ENCODE data around the gene CD82. TPM values are rescaled to one million over a fixed set of nuclear protein-coding genes. Genes with fewer than 3 reads are reported as not detected.

CD82 gene
- total and polyA plus RNA-seq, 2 experiments from 2014 or later: 4.8 to 6.0 TPM

DNA sequence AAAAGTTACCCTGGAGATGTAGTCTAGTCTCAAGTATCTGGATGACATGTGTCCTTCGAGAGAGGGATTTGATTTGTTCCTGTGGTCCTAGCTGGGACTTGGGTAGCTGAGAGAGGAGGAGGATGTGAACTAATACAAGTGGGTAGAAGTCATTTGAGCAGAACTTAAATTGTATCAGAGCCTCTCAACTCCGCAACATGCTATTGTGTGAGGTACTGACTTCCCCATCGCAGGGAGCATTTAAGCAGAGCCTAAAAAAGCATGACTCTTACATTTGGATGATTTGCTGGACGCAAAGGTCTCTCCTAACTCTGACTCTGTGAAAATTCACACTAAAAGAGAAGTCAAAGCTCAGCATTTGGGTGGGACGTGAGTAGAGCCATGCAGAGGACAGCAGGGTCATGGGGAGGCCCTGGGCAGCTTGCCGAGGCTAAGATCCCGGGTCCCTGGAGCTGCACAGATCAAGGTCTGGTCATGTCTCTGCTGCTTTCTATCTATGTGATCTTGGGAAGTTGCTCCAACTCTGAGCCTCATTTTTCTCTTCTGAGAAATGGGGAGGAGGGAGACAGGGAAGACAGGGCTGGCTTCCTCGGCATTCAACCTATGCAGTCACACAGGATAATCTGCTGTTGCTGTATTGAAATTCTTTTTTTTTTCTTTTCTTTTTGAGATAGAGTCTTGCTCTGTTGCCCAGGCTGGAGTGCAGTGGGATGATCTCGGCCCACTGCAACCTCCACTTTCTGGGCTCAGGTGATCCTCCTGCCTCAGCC is 44.9 kb downstream of the CD82 start:
- H4K20me1 ChIP-seq (ENCODE audit: insufficient read depth): no peaks in the 10 kb centered on the region
- no peaks in the 10 kb centered on the region for H3K79me2 ChIP-seq (ENCODE audit: insufficient read depth)
- no peak for TF ChIP-seq EZH2 (IDR thresholded peaks at IDR 0.05; ENCODE audit: insufficient read depth, poor library complexity, severe bottlenecking)
- no peak for TF ChIP-seq EZH2phosphoT487 (IDR thresholded peaks at IDR 0.05; ENCODE audit: insufficient read depth, low read depth)
- H3F3A ChIP-seq (ENCODE audit: insufficient read depth): peaks cover 17% of the 10 kb centered on the region; the same call in 1 of the 2 replicates
- in situ Hi-C loops (cut with MboI): no loop called here
- peaks cover 8% of the 10 kb centered on the region for H3K4me1 ChIP-seq (ENCODE audit: insufficient read depth)
- 79 to 83% methylated on average over 9 of the region's 9 CpGs for WGBS, 2 experiments (ENCODE audit: low coverage in 1 of 2, low lambda C conversion rate in 2 of 2, missing lambda C conversion rate in 2 of 2)
- no peak overlapping the region for H3K4me2 ChIP-seq (ENCODE audit: unreplicated experiment)
- no peak overlapping the region for H3K27ac ChIP-seq
- H3K27me3 ChIP-seq (replicated peaks; ENCODE audit: insufficient read depth): no peaks in the 10 kb centered on the region
- H3K9me3 ChIP-seq (ENCODE audit: low read depth): no peaks in the 10 kb centered on the region
- no peak overlapping the region for H3K9ac ChIP-seq
- no peaks in the 10 kb centered on the region for H3K9me2 ChIP-seq (ENCODE audit: insufficient read depth)
- no peak for DNase-seq
- H3K36me3 ChIP-seq (ENCODE audit: low read depth): no peaks in the 10 kb centered on the region
- no peak overlapping the region for H2AFZ ChIP-seq
- H3K4me3 ChIP-seq: no peak overlapping the region

DNA sequence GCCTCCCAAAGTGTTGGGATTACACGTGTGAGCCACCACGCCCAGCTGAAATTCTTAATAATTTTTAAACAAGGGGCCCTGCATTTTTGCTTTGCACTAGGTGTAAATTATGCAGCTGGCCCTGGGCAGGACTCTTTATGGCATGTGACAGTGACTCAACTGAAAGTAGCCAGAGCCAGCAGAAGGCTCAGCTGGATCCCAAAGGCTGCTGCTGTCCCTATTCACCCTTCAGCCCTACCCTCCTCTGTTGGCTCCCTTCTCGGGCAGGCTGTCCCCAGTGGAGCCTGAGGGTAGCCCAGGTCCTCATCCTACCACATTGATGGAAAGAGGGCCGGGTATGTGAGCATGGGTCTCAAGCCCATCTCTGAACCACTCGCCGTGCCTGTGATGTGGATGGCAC is 45.6 kb downstream of the CD82 start:
- Histone ChIP-seq H3F3A (ENCODE audit: insufficient read depth) (peaks cover 17% of the 10 kb centered on the region; the same call in 1 of the 2 replicates), H3K4me1 (ENCODE audit: insufficient read depth) (peaks cover 8% of the 10 kb centered on the region), H3K27me3 (replicated peaks; ENCODE audit: insufficient read depth) (no peaks in the 10 kb centered on the region), H3K27ac (no peak overlapping the region), H3K9me2 (ENCODE audit: insufficient read depth) (no peaks in the 10 kb centered on the region), H3K36me3 (ENCODE audit: low read depth) (no peaks in the 10 kb centered on the region), H3K79me2 (ENCODE audit: insufficient read depth) (no peaks in the 10 kb centered on the region), H2AFZ (no peak overlapping the region), H3K4me3 (no peak overlapping the region), H4K20me1 (ENCODE audit: insufficient read depth) (no peaks in the 10 kb centered on the region), H3K9me3 (ENCODE audit: low read depth) (no peaks in the 10 kb centered on the region), H3K9ac (no peak overlapping the region), H3K4me2 (ENCODE audit: unreplicated experiment) (no peak overlapping the region)
- peak; percentile 44 for DNase-seq
- no peak for TF ChIP-seq EZH2phosphoT487 (IDR thresholded peaks at IDR 0.05; ENCODE audit: insufficient read depth, low read depth)
- no peak for TF ChIP-seq EZH2 (IDR thresholded peaks at IDR 0.05; ENCODE audit: insufficient read depth, poor library complexity, severe bottlenecking)
- in situ Hi-C loops (cut with MboI): no loop called here
- WGBS, 2 experiments (ENCODE audit: low coverage in 1 of 2, low lambda C conversion rate in 2 of 2, missing lambda C conversion rate in 2 of 2): 58 to 62% methylated on average over 6 of the region's 6 CpGs

DNA sequence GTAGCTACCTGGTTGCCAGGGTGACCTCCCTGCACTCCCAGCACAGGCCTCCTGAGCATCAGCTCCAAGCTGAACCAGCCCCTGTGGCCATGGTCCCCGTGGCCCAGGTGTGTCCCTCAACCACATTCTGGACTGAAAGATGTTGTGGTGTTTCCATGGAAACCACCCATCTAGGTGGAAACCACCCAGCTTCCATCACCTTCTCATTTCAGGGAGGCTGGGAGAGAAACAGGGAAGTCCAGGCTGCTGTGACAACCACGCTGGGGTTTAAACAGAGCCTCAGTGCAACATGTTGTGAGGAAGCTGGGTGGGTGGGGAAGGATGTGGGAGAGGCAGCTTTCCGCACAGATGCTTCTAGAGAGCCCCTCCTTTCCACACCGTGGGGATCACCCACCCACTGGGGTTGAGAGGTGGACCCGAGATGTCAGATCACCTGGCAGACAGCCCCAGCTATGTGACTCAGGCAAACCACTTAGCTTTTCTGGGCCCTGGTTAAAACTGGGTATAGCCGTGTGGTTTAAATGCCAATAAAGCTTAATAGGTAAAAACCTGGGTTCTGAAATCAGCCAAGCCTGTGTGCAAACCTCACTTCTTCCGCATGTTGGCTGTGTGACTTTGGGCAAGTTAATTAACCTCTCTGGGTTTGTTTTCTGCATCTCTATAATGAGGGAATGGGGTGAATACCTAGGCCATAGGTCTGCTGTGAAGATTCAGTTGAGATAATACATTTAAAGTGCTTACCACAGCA is 46.4 kb downstream of the CD82 start:
- WGBS, 2 experiments (ENCODE audit: low coverage in 1 of 2, low lambda C conversion rate in 2 of 2, missing lambda C conversion rate in 2 of 2): 60 to 65% methylated on average over 7 of the region's 7 CpGs

DNA sequence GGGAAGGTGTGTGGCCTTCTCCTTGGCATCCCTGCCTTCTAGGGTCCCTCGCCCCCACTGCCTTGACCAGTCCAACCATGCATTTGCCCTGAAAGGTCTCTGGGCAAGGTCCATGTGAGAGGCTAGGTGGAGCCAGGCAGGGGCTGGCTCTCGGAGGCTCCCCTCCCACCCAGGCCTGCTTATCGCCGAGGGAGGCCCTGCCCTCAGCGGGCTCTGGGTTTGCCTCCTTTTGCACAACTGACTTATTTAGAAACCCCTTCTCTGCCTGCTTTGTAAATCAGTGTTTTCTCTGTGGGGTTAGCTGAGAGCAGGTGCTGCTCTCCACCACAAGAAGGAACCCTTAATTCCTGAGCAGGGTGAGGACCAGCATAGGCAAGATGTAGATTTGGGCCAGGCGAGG is 47.7 kb downstream of the CD82 start:
- no peak overlapping the region for H3K9ac ChIP-seq
- H3K79me2 ChIP-seq (ENCODE audit: insufficient read depth): no peaks in the 10 kb centered on the region
- WGBS, 2 experiments (ENCODE audit: low coverage in 1 of 2, low lambda C conversion rate in 2 of 2, missing lambda C conversion rate in 2 of 2): 77 to 81% methylated on average over 6 of the region's 6 CpGs
- no peaks in the 10 kb centered on the region for H3K36me3 ChIP-seq (ENCODE audit: low read depth)
- H3K27ac ChIP-seq: no peak overlapping the region
- in situ Hi-C loops (cut with MboI): no loop called here
- no peak overlapping the region for H3K4me2 ChIP-seq (ENCODE audit: unreplicated experiment)
- H4K20me1 ChIP-seq (ENCODE audit: insufficient read depth): no peaks in the 10 kb centered on the region
- H3K9me2 ChIP-seq (ENCODE audit: insufficient read depth): no peaks in the 10 kb centered on the region
- TF ChIP-seq EZH2phosphoT487 (IDR thresholded peaks at IDR 0.05; ENCODE audit: insufficient read depth, low read depth) (no peak), EZH2 (IDR thresholded peaks at IDR 0.05; ENCODE audit: insufficient read depth, poor library complexity, severe bottlenecking) (no peak)
- no peak for DNase-seq
- no peaks in the 10 kb centered on the region for H3F3A ChIP-seq (ENCODE audit: insufficient read depth)
- H3K9me3 ChIP-seq (ENCODE audit: low read depth): no peaks in the 10 kb centered on the region
- peaks cover 2% of the 10 kb centered on the region; the same call in 1 of the 2 replicates for H3K4me1 ChIP-seq (ENCODE audit: insufficient read depth)
- no peaks in the 10 kb centered on the region for H3K27me3 ChIP-seq (replicated peaks; ENCODE audit: insufficient read depth)
- H2AFZ ChIP-seq: no peak overlapping the region
- H3K4me3 ChIP-seq: no peak overlapping the region

More for the DNA sequence above, 46.4 kb downstream of the CD82 start:
- no peaks in the 10 kb centered on the region for H3K36me3 ChIP-seq (ENCODE audit: low read depth)
- no peak overlapping the region for H3K27ac ChIP-seq
- no peaks in the 10 kb centered on the region for H3K27me3 ChIP-seq (replicated peaks; ENCODE audit: insufficient read depth)
- H3K4me1 ChIP-seq (ENCODE audit: insufficient read depth): peaks cover 8% of the 10 kb centered on the region
- no peak overlapping the region for H3K9ac ChIP-seq
- no peak for DNase-seq
- H3K4me3 ChIP-seq: no peak overlapping the region
- TF ChIP-seq EZH2 (IDR thresholded peaks at IDR 0.05; ENCODE audit: insufficient read depth, poor library complexity, severe bottlenecking) (no peak), EZH2phosphoT487 (IDR thresholded peaks at IDR 0.05; ENCODE audit: insufficient read depth, low read depth) (no peak)
- H3K9me2 ChIP-seq (ENCODE audit: insufficient read depth): no peaks in the 10 kb centered on the region
- in situ Hi-C loops (cut with MboI): no loop called here
- peaks cover 10% of the 10 kb centered on the region; the same call in 1 of the 2 replicates for H3F3A ChIP-seq (ENCODE audit: insufficient read depth)
- H3K9me3 ChIP-seq (ENCODE audit: low read depth): no peaks in the 10 kb centered on the region
- H3K79me2 ChIP-seq (ENCODE audit: insufficient read depth): no peaks in the 10 kb centered on the region
- H2AFZ ChIP-seq: no peak overlapping the region
- H3K4me2 ChIP-seq (ENCODE audit: unreplicated experiment): no peak overlapping the region
- no peaks in the 10 kb centered on the region for H4K20me1 ChIP-seq (ENCODE audit: insufficient read depth)

Data from GM23248 (cell line).